Kidney epithelial cell (primary cell): ENCODE results near the gene PLOD3. TPM values are rescaled to one million over a fixed set of nuclear protein-coding genes. Genes with fewer than 3 reads are reported as not detected.
"Not testable (repeated sequence)": the region's sequence is repeated elsewhere in the genome, so short reads cannot be mapped to it uniquely, and the experiment has no call there.

ENCODE experiments used
- DNase-seq: peaks from one replicate; pipeline ENCODE4 v3.0.0-alpha.2; 2010; ENCODE audit warnings: low read depth
- H3K27me3 ChIP-seq: 2 replicates; pipeline ENCODE4 v1.6.0; 2011; ENCODE audit warnings: low read length; ENCODE audit not compliant: control insufficient read depth, insufficient read depth
- H3K36me3 ChIP-seq: 2 replicates; pipeline ENCODE4 v1.5.1; 2011; ENCODE audit warnings: low read length; ENCODE audit not compliant: control insufficient read depth, insufficient read depth
- H3K4me3 ChIP-seq: 2 replicates; pipeline ENCODE4 v1.5.1; 2011; ENCODE audit warnings: low read depth, mild to moderate bottlenecking, control low read depth, low read length
- total RNA-seq: library from RNA; depleted of rRNA; stranded (reverse); fragments of >200 nt; gene quantifications from 2 replicates; pipeline ENCODE4 v1.2.3, GENCODE V29; 2015
- TF ChIP-seq, protein P1 (sequence below): IDR thresholded peaks from 2 replicates; pipeline ENCODE4 v1.5.1; 2011; ENCODE audit warnings: mild to moderate bottlenecking, moderate library complexity, low read length, control low read depth, inconsistent platforms; ENCODE audit not compliant: insufficient read depth, poor library complexity, severe bottlenecking

PLOD3 gene
- total RNA-seq, 1 donor from 2014 or later: 95.6 TPM

DNA sequence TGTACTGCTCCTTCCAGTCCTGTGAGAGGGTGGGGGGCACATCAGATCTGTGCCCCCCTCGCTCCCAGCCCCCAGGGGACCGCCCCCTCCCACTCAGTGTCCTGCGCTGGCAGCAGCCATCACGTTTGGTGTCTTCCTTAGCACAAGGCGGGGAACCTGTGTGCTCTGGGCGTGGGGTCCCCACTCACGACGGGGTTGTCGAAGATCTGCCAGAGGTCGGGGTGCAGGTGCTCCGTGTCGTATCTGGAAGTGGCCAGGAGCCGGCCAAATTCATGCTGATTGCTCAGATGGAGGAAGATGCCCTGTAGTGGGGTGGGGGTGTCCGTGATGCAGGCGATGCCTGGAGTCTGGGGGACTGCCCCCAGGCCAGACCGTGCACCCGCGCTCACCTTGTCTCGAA lies 7.2 kb downstream of the PLOD3 start:
- Histone ChIP-seq H3K27me3 (no peaks in the 10 kb centered on the region), H3K36me3 (peaks cover 1% of the 10 kb centered on the region), H3K4me3 (no peak overlapping the region)
- no peak for DNase-seq
- TF ChIP-seq, protein P1, sequence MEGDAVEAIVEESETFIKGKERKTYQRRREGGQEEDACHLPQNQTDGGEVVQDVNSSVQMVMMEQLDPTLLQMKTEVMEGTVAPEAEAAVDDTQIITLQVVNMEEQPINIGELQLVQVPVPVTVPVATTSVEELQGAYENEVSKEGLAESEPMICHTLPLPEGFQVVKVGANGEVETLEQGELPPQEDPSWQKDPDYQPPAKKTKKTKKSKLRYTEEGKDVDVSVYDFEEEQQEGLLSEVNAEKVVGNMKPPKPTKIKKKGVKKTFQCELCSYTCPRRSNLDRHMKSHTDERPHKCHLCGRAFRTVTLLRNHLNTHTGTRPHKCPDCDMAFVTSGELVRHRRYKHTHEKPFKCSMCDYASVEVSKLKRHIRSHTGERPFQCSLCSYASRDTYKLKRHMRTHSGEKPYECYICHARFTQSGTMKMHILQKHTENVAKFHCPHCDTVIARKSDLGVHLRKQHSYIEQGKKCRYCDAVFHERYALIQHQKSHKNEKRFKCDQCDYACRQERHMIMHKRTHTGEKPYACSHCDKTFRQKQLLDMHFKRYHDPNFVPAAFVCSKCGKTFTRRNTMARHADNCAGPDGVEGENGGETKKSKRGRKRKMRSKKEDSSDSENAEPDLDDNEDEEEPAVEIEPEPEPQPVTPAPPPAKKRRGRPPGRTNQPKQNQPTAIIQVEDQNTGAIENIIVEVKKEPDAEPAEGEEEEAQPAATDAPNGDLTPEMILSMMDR: no peak

DNA sequence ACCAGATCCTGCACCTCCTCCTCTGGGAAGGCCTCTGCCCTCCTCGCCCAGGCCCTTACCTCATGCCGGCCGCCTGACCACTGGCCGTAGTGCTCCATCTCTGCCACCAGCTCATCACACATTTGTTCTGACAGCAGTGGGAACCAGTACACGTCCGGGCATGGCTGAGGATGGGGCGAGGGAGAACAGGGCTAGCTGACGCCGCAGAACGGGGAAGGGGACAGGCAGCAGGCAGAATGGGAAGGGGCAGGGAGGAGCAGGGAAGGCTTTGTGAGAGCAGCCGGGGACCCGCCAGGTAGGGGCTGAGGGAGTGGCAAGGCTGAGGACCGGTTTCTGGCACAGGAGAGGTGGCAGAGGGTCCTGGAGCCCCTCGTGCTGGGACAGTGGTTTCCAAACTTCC lies 8.6 kb downstream of the PLOD3 start:
- no peak for DNase-seq
- Histone ChIP-seq H3K27me3 (no peaks in the 10 kb centered on the region), H3K4me3 (no peak overlapping the region), H3K36me3 (no peaks in the 10 kb centered on the region)
- TF ChIP-seq, protein P1: no peak

DNA sequence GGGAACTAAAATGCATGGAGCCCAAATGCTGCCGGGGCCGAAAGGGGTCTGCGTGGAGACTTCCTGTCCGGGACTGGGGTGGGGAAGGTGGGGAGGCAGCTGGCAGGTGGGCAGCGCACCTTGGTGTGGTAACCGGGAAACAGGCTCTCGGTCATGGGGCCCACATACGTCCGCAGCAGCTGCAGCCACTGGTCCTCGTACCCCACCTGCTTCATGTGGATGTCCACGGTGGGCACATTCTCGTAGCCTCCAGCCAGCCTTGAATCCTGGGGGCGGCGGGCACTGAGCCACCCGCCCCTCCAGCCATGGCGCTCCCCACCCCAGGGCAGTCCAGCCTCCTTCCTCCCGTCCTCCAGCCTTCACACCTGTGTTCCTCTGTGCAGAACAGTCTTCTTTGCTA lies 9.9 kb downstream of the PLOD3 start:
- Histone ChIP-seq H3K27me3 (peaks cover 12% of the 10 kb centered on the region), H3K4me3 (no peak overlapping the region), H3K36me3 (no peaks in the 10 kb centered on the region)
- DNase-seq: no peak
- TF ChIP-seq, protein P1: no peak

DNA sequence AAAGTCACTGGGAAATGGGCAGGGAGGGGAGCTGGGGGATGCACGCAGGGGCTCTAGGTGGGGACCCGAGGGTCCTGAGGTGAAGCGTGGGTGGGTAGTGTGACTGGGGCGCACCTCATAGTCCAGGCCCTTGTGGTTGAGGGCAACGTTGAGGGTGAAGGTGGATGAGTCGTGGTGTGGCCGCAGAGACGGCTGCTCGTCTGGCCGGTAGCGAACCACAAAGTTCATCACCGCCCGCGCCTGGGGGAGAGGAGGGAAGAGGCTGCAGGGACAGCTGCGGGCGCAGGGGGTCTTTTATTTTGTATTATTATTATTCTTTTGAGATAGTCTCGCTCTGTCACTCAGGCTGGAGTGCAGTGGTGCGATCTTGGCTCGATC lies 10.7 kb downstream of the PLOD3 start:
- Histone ChIP-seq H3K4me3 (no peak overlapping the region), H3K27me3 (peaks cover 20% of the 10 kb centered on the region), H3K36me3 (no peaks in the 10 kb centered on the region)
- DNase-seq: no peak
- TF ChIP-seq, protein P1: no peak

DNA sequence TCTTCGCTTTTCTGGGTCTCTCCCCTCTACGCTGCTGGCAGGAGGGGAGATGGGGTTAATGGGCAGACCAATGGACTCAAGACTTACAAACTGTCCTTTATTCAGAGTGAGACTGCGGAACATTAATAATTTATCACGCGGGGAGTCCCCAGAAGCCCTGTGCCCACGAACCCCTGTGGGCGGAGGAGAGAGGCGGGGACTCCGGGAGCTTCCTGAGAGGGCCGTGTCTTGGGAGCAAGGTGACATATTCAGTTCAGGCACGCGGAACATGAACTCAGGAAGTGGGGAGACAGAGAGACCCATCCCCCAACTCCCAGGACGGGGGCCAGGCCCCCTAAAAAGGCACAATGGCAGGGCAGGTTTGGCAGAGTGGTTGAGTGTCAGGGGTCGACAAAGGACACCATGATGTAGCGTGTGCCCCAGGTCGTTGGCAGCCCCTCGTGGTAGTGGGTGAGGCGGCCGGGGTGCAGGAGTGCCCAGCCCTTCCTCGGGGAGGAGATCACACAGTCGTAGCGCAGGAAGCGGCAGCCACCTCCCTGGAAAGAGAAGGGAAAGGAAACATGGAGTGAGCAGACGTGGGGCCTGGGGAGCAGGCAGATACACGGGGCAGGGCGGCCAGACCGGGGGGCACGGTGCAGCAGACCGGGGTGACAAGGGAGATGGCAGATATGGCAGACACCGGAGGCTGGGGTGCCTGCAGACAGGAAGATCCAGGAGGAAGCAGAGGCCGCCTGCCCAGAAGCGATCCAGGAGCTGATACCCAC lies 11.3 kb downstream of the PLOD3 start:
- H3K36me3 ChIP-seq: no peaks in the 10 kb centered on the region
- TF ChIP-seq, protein P1: no peak
- H3K27me3 ChIP-seq: peaks cover 24% of the 10 kb centered on the region
- no peak overlapping the region for H3K4me3 ChIP-seq
- no peak for DNase-seq

DNA sequence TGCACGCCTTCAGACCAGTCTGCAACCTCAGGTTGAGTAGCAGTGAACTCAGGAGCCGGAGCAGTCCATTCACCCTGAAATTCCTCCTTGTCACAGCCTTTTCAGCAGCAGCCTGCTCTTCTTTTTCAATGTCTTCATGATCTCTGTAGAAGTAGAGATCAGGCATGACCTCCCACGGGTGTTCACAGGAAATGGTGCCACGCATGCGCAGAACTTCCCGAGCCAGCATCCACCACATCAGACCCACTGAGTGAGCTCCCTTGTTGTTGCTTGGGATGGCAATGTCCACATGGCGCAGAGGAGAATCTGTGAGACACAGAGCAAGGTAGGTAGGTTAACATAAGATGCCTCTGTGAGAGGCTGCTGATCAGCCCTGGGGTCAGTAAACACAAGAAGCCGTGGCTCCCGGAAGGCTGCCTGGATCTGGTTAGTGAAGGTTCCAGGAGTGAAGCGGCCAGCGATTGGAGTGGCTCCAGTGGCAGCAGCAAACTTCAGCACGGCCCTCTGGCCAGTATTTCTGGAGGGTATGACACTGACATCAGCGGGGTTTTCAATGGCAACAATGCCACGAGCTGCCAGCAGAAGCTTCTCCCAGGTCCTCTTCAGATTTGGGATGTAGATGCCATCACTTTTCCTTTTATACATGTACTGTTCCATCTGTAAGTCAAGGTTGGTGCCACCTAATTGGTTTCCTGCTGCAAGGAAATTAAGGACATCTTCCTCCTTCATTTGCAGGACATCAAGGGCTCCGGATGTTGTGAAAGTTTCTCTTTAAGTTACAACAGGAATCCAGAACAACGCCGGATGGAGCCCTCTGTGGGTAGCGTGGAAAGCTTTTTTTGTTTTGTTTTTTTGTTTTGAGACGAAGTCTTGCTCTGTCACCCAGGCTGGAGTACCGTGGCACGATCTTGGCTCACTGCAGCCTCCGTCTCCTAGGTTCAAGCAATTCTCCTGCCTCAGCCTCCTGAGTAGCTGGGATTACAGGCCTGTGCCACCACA lies 13.3 kb downstream of the PLOD3 start:
- not testable (repeated sequence) for H3K4me3 ChIP-seq, H3K36me3 ChIP-seq, DNase-seq
- H3K27me3 ChIP-seq: peaks cover 35% of the 10 kb centered on the region
